Esophagus (tissue), 2 donors: ENCODE results near the gene SHISA7. TPM values are rescaled to one million over a fixed set of nuclear protein-coding genes. Genes with fewer than 3 reads are reported as not detected.

Source experiments
- polyA plus RNA-seq, 2 donors: library from polyadenylated mRNA; stranded (reverse); fragments of 200-250 nt; gene quantifications; one replicate each; pipeline ENCODE4 v1.2.3, GENCODE V29; 2013
- donor health status: healthy with polysubstance abuse.
- donor health status: Bipolar disorder and iron deficiency.

The SHISA7 gene
- polyA plus RNA-seq, 2 donors: 0.01 TPM; not detected in 1

Other genes with a start within 250 kb of the SHISA7 start
- gene PTPRH, start 233.8 kb downstream of the SHISA7 start, polyA plus RNA-seq: under 1 TPM; 0.10 to 0.19 TPM
- gene TMEM86B, start 214.5 kb downstream of the SHISA7 start, polyA plus RNA-seq: 1 to 10 TPM; 2.3 to 6.0 TPM
- 10 to 100 TPM; 29.8 to 30.6 TPM for gene PPP6R1, start 184.3 kb downstream of the SHISA7 start, polyA plus RNA-seq
- 10 to 100 TPM; 30.9 to 44.9 TPM for gene HSPBP1, start 163.2 kb downstream of the SHISA7 start, polyA plus RNA-seq
- gene BRSK1, start 159.3 kb downstream of the SHISA7 start, polyA plus RNA-seq: 1 to 10 TPM in 1 of 2 donors, under 1 TPM in 1; 0.96 to 1.0 TPM
- gene TMEM150B, start 118.0 kb downstream of the SHISA7 start, polyA plus RNA-seq: under 1 TPM in 1 of 2 donors, not detected in 1; 0.12 TPM
- 1 to 10 TPM; 5.0 to 9.4 TPM for gene KMT5C, start 103.4 kb downstream of the SHISA7 start, polyA plus RNA-seq
- under 1 TPM; 0.48 to 0.53 TPM for gene COX6B2, start 88.6 kb downstream of the SHISA7 start, polyA plus RNA-seq
- not detected for gene GARIN5B, start 80.0 kb downstream of the SHISA7 start, polyA plus RNA-seq
- under 1 TPM; 0.47 to 0.51 TPM for gene IL11, start 72.8 kb downstream of the SHISA7 start, polyA plus RNA-seq
- not detected for gene TMEM190, start 66.5 kb downstream of the SHISA7 start, polyA plus RNA-seq
- under 1 TPM; 0.49 to 0.98 TPM for gene TMEM238, start 59.0 kb downstream of the SHISA7 start, polyA plus RNA-seq
- gene RPL28, start 57.4 kb downstream of the SHISA7 start, polyA plus RNA-seq: 1,000 to 10,000 TPM; 2,179 to 2,435 TPM
- 10 to 100 TPM; 12.8 to 24.1 TPM for gene UBE2S, start 35.5 kb downstream of the SHISA7 start, polyA plus RNA-seq
- gene ISOC2, start 18.3 kb upstream of the SHISA7 start, polyA plus RNA-seq: 10 to 100 TPM; 38.6 to 95.2 TPM
- under 1 TPM in 1 of 2 donors, not detected in 1; 0.04 TPM for gene C19orf85, start 21.5 kb upstream of the SHISA7 start, polyA plus RNA-seq
- gene ZNF628, start 33.3 kb upstream of the SHISA7 start, polyA plus RNA-seq: 1 to 10 TPM; 3.8 to 7.0 TPM
- 1 to 10 TPM; 4.2 to 6.8 TPM for gene NAT14, start 41.9 kb upstream of the SHISA7 start, polyA plus RNA-seq
- gene SSC5D, start 45.1 kb upstream of the SHISA7 start, polyA plus RNA-seq: 1 to 10 TPM in 1 of 2 donors, under 1 TPM in 1; 0.92 to 1.0 TPM
- gene SBK2, start 93.8 kb upstream of the SHISA7 start, polyA plus RNA-seq: not detected
- gene SBK3, start 102.2 kb upstream of the SHISA7 start, polyA plus RNA-seq: under 1 TPM; 0.09 to 0.18 TPM
- gene ZNF579, start 137.5 kb upstream of the SHISA7 start, polyA plus RNA-seq: 1 to 10 TPM; 3.4 to 4.4 TPM
- 10 to 100 TPM in 1 of 2 donors, 1 to 10 TPM in 1; 7.2 to 10.9 TPM for gene FIZ1, start 156.2 kb upstream of the SHISA7 start, polyA plus RNA-seq
- 10 to 100 TPM; 24.6 to 30.5 TPM for gene ZNF524, start 157.0 kb upstream of the SHISA7 start, polyA plus RNA-seq
- gene ZNF865, start 162.3 kb upstream of the SHISA7 start, polyA plus RNA-seq: 1 to 10 TPM; 4.3 to 5.9 TPM
- 1 to 10 TPM; 5.2 to 5.9 TPM for gene ZNF784, start 181.3 kb upstream of the SHISA7 start, polyA plus RNA-seq
- gene ZNF580, start 197.7 kb upstream of the SHISA7 start, polyA plus RNA-seq: 10 to 100 TPM; 12.8 to 14.2 TPM
- 10 to 100 TPM; 10.3 to 16.6 TPM for gene ZNF581, start 200.3 kb upstream of the SHISA7 start, polyA plus RNA-seq
- gene CCDC106, start 204.9 kb upstream of the SHISA7 start, polyA plus RNA-seq: 1 to 10 TPM; 5.6 to 9.1 TPM
- gene U2AF2, start 211.7 kb upstream of the SHISA7 start, polyA plus RNA-seq: 100 to 1,000 TPM; 110 to 120 TPM
- 10 to 100 TPM; 79.1 to 83.0 TPM for gene EPN1, start 231.9 kb upstream of the SHISA7 start, polyA plus RNA-seq